Brain pericyte (primary cell): ENCODE measurements around the gene ELP4.
A peak's percentile ranks its signal among the peaks of the same experiment; 100 is the strongest.
"Not testable (repeated sequence)": the region's sequence is repeated elsewhere in the genome, so short reads cannot be mapped to it uniquely, and the experiment has no call there.

Experiments used
- DNase-seq: peaks from one replicate; pipeline ENCODE4 v3.0.0-alpha.2; 2012; ENCODE audit warnings: low read depth, low spot score

ELP4 gene

GRCh38 chr11:31645747-31646146 lies 136.2 kb downstream of the ELP4 start:
- DNase-seq, result peak; percentile 6

GRCh38 chr11:31646216-31646615 lies 136.6 kb downstream of the ELP4 start:
- DNase-seq, result no peak

- no peak for DNase-seq
Observed at GRCh38 chr11:31649129-31649966, 139.8 kb downstream of the ELP4 start.

GRCh38 chr11:31651208-31651607 lies 141.6 kb downstream of the ELP4 start:
- no peak for DNase-seq

- no peak for DNase-seq
Observed at GRCh38 chr11:31651822-31652221, 142.3 kb downstream of the ELP4 start.

- DNase-seq, result no peak
Observed at GRCh38 chr11:31652528-31652927, 143.0 kb downstream of the ELP4 start.

- no peak for DNase-seq
Observed at GRCh38 chr11:31655483-31655882, 145.9 kb downstream of the ELP4 start.

- DNase-seq, result no peak
Observed at GRCh38 chr11:31656051-31656450, 146.5 kb downstream of the ELP4 start.

- no peak for DNase-seq
Observed at GRCh38 chr11:31657091-31657490, 147.5 kb downstream of the ELP4 start.

- no peak for DNase-seq
Observed at GRCh38 chr11:31664129-31664528, 154.6 kb downstream of the ELP4 start.

GRCh38 chr11:31664954-31665353 lies 155.4 kb downstream of the ELP4 start:
- no peak for DNase-seq

- DNase-seq, result no peak
Observed at GRCh38 chr11:31671681-31672080, 162.1 kb downstream of the ELP4 start.

GRCh38 chr11:31673108-31673507 lies 163.5 kb downstream of the ELP4 start:
- not testable (repeated sequence) for DNase-seq

GRCh38 chr11:31676280-31676982 lies 166.9 kb downstream of the ELP4 start:
- DNase-seq, result no peak

GRCh38 chr11:31680770-31681169 lies 171.2 kb downstream of the ELP4 start:
- DNase-seq, result no peak

- DNase-seq, result no peak
Observed at GRCh38 chr11:31687256-31687655, 177.7 kb downstream of the ELP4 start.

- DNase-seq, result no peak
Observed at GRCh38 chr11:31687861-31688260, 178.3 kb downstream of the ELP4 start.

- DNase-seq, result no peak
Observed at GRCh38 chr11:31689559-31689958, 180.0 kb downstream of the ELP4 start.

- DNase-seq, result no peak
Observed at GRCh38 chr11:31690041-31690440, 180.5 kb downstream of the ELP4 start.

- no peak for DNase-seq
Observed at GRCh38 chr11:31690516-31690915, 180.9 kb downstream of the ELP4 start.

- DNase-seq, result no peak
Observed at GRCh38 chr11:31692466-31692865, 182.9 kb downstream of the ELP4 start.

GRCh38 chr11:31697049-31697448 lies 187.5 kb downstream of the ELP4 start:
- not testable (repeated sequence) for DNase-seq

GRCh38 chr11:31699066-31699465 lies 189.5 kb downstream of the ELP4 start:
- no peak for DNase-seq
